Measurements from ENCODE around the gene NDUFA1. TPM values are rescaled to one million over a fixed set of nuclear protein-coding genes. Genes with fewer than 3 reads are reported as not detected.

The NDUFA1 gene
- total RNA-seq, 3 donors from 2014 or later = 45.5 to 70.8 (median 47.5) TPM

DNA sequence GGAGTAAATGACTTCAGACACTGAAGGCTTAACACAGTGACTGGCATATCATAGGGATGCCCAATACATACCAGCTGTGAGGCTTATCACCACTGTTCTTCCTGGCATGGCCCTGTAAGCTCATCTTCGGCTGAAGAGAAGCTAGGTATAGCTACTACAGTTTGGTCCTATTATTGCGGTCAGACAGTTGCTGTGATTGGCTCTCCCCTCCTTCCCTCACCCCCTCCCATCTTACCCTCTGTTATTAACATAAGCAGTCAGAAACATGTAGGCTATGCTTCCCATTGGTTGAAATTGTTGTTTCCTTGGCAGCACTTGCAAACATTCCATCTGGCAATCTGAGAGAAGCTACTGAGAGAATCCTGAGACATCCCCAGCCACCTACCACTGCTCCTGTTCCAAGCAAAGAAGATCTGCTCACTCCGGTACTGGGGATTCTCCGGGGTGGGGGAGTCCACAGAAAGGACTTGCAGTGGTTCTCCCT is 24.3 kb downstream of the NDUFA1 start, which contains the start of gene AKAP14:
Gene AKAP14 (plus strand): TSS at position 51 of the 484 bp plus-strand sequence. CDS start 7,331 bp downstream, outside the sequence.
- TF ChIP-seq POLR2AphosphoS5 (IDR thresholded peaks at IDR 0.05) = no peak

DNA sequence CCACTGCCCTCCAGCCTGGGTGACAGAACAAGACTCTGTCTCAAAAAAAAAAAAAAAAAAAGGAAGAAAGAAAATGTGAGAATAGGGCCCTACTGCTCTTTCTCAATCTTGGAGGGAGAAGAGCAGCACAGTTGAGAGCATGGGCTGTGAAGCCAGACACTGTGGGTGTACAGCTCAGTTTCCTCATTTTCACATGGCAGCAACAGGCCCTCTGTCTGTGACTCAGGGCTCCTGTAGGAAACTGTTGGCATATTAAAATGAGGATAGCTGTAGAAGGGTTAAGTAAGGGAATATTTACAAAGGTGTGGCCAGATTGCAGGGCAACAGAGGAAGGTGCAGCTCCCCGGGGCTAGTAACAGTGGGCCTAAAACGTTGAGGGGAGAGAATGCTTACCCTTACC is 27.5 kb downstream of the NDUFA1 start:
- Histone ChIP-seq H3K27ac (no peak overlapping the region), H3K9me3 (no peaks in the 10 kb centered on the region)

More for the DNA sequence above, 24.3 kb downstream of the NDUFA1 start, which contains the start of gene AKAP14:
- H3K9me3 ChIP-seq = no peaks in the 10 kb centered on the region
- H3K27me3 ChIP-seq = peaks cover 0 to 7% of the 10 kb centered on the region in 2 donors
- H3K36me3 ChIP-seq = no peaks in the 10 kb centered on the region
- H3K27ac ChIP-seq = no peak within 1 kb of the TSS
- intact Hi-C loops (cut with DNase I; ENCODE audit: low total_unique reads) = no loop called here
- DNase-seq (ENCODE audit: low spot score in 2 of 2) = no peak
- no peak within 1 kb of the TSS for H3K4me3 ChIP-seq
- H3K4me1 ChIP-seq = no peaks in the 10 kb centered on the region

DNA sequence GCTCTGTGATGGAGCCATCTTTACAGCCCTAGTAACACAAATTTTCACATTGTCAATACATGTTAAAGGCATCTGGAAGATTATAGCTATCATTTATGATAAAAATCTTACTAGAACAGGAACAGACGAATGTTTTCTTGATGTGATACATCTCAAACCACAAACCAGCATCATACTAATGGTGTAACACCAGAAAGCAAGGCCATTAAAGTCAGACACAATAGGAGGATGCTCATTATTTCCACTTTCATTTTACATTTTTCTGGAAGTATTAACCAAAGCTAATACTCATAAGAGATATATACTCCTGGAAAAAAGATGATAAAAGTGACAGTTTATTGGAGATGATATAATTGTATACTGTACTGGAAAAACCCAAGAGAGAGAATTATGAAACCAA is 29.3 kb downstream of the NDUFA1 start:
- Histone ChIP-seq H3K27ac (no peak overlapping the region), H3K4me3 (no peak overlapping the region), H3K9me3 (no peaks in the 10 kb centered on the region), H3K4me1 (no peaks in the 10 kb centered on the region), H3K36me3 (no peaks in the 10 kb centered on the region), H3K27me3 (peaks cover 0 to 4% of the 10 kb centered on the region in 2 donors)
- no peak for TF ChIP-seq POLR2A (IDR thresholded peaks at IDR 0.05)
- TF ChIP-seq, protein P1, sequence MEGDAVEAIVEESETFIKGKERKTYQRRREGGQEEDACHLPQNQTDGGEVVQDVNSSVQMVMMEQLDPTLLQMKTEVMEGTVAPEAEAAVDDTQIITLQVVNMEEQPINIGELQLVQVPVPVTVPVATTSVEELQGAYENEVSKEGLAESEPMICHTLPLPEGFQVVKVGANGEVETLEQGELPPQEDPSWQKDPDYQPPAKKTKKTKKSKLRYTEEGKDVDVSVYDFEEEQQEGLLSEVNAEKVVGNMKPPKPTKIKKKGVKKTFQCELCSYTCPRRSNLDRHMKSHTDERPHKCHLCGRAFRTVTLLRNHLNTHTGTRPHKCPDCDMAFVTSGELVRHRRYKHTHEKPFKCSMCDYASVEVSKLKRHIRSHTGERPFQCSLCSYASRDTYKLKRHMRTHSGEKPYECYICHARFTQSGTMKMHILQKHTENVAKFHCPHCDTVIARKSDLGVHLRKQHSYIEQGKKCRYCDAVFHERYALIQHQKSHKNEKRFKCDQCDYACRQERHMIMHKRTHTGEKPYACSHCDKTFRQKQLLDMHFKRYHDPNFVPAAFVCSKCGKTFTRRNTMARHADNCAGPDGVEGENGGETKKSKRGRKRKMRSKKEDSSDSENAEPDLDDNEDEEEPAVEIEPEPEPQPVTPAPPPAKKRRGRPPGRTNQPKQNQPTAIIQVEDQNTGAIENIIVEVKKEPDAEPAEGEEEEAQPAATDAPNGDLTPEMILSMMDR (IDR thresholded peaks at IDR 0.05) = no peak
- TF ChIP-seq POLR2AphosphoS5 (IDR thresholded peaks at IDR 0.05) = no peak
- intact Hi-C loops (cut with DNase I; ENCODE audit: low total_unique reads) = no loop called here
- DNase-seq (ENCODE audit: low spot score in 2 of 2) = no peak

More for the DNA sequence above, 27.5 kb downstream of the NDUFA1 start:
- intact Hi-C loops (cut with DNase I; ENCODE audit: low total_unique reads) = no loop called here
- Histone ChIP-seq H3K4me3 (no peak overlapping the region), H3K36me3 (no peaks in the 10 kb centered on the region), H3K4me1 (no peaks in the 10 kb centered on the region), H3K27me3 (peaks cover 0 to 7% of the 10 kb centered on the region in 2 donors)
- DNase-seq (ENCODE audit: low spot score in 2 of 2) = no peak
- TF ChIP-seq, protein P1 (IDR thresholded peaks at IDR 0.05) = no peak
- no peak for TF ChIP-seq POLR2AphosphoS5 (IDR thresholded peaks at IDR 0.05)
- no peak for TF ChIP-seq POLR2A (IDR thresholded peaks at IDR 0.05)

DNA sequence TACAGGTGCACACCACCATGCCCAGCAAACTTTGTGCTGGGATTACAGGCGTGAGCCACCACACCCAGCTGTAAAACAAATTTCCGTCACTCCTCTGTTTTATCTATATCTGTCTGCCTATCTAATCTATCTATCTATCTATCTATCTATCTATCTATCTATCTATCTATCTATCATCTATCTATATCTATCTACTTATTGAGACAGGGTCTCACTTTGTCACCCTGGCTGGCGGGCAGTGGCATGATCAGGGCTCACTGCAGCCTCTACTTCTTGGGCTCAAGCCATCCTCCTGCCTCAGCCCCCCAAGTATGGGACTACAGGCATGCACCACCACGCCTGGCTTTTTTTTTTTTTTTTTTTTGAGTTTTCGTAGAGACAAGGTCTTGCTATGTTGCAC is 44.7 kb downstream of the NDUFA1 start:
- no peaks in the 10 kb centered on the region for H3K9me3 ChIP-seq
- H3K27me3 ChIP-seq = peaks cover 0 to 3% of the 10 kb centered on the region in 2 donors
- no peak overlapping the region for H3K27ac ChIP-seq
- no peaks in the 10 kb centered on the region for H3K4me1 ChIP-seq
- no peak overlapping the region for H3K4me3 ChIP-seq
- intact Hi-C loops (cut with DNase I; ENCODE audit: low total_unique reads) = no loop called here
- no peaks in the 10 kb centered on the region for H3K36me3 ChIP-seq
- DNase-seq (ENCODE audit: low spot score in 2 of 2) = no peak
- TF ChIP-seq POLR2AphosphoS5 (IDR thresholded peaks at IDR 0.05) (no peak), POLR2A (IDR thresholded peaks at IDR 0.05) (no peak)
- TF ChIP-seq, protein P1 (IDR thresholded peaks at IDR 0.05) = no peak

DNA sequence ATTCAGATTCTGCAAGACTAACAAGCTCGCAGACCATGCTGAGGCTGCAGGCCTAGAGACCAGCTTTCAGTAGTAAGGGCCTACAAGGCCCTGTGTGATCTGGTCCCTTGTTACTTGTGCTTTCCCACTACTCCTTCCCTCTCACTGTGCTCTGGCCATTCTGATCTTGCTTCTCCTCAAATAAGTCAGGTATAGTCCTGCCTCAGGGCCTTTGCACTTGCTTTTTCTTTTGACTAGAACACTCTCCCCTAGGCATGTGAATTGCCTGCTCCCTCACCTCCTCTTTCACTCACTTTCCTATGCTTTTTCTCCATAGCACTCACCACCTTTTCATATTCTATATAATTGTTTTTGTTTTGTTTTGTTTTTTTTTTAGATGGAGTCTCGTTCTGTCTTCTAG is 46.2 kb downstream of the NDUFA1 start:
- Histone ChIP-seq H3K4me3 (no peak overlapping the region), H3K27me3 (peaks cover 0 to 3% of the 10 kb centered on the region in 2 donors), H3K27ac (no peak overlapping the region), H3K9me3 (no peaks in the 10 kb centered on the region), H3K36me3 (no peaks in the 10 kb centered on the region), H3K4me1 (no peaks in the 10 kb centered on the region)
- TF ChIP-seq POLR2AphosphoS5 (IDR thresholded peaks at IDR 0.05) = no peak
- no peak for TF ChIP-seq POLR2A (IDR thresholded peaks at IDR 0.05)
- TF ChIP-seq, protein P1 (IDR thresholded peaks at IDR 0.05) = no peak
- intact Hi-C loops (cut with DNase I; ENCODE audit: low total_unique reads) = no loop called here
- DNase-seq (ENCODE audit: low spot score in 2 of 2) = no peak

Measured in breast epithelium (tissue), 4 donors.